IMR-90 (cell line): Measurements from ENCODE around the gene SYNGR3. TPM values are rescaled to one million over a fixed set of nuclear protein-coding genes. Genes with fewer than 3 reads are reported as not detected.
"Not testable (repeated sequence)": the region's sequence is repeated elsewhere in the genome, so short reads cannot be mapped to it uniquely, and the experiment has no call there.

Experiments used
- ATAC-seq: fragments of 200-7000 bp; cut with Tn5 transposase; 2 replicates; pipeline ENCODE4 v1.9.1; 2020; ENCODE audit warnings: low read depth, mild to moderate bottlenecking, moderate library complexity
- BruUV-seq: library from RNA; stranded (reverse); fragments of 400-500 nt; replicated peaks from 2 replicates; lab custom pipeline; 2021; lab: Mats Ljungman, UMichigan
- CTCF ChIA-PET: fragments of 300-600 bp; formaldehyde crosslinking; extraction: SDS; loops from one replicate; lab custom pipeline; 2021; ENCODE audit warnings: antibody characterized with exemption; lab: Yijun Ruan, JAX
- POLR2A ChIA-PET: fragments of 300-600 bp; sonication (Branson Sonifier 250); formaldehyde crosslinking; loops from one replicate; lab custom pipeline; 2022; ENCODE audit warnings: antibody characterized with exemption; ENCODE audit not compliant: unreplicated experiment; lab: Charles Lee
- DNase-seq: peaks from one replicate; pipeline ENCODE4 v3.0.0; 2013
- H2AFZ ChIP-seq: replicated peaks from 2 replicates; pipeline ENCODE3; 2013; ENCODE audit warnings: low read length, mild to moderate bottlenecking; ENCODE audit not compliant: poor library complexity
- H2AK5ac ChIP-seq: 2 replicates; pipeline ENCODE4 v1.6.1; 2013; ENCODE audit warnings: low read depth, low read length, inconsistent platforms
- H2AK9ac ChIP-seq: replicated peaks from 2 replicates; pipeline ENCODE3; 2013; ENCODE audit warnings: mild to moderate bottlenecking, low read depth, low read length, moderate library complexity; ENCODE audit not compliant: poor library complexity
- H2BK120ac ChIP-seq: 2 replicates; pipeline ENCODE4 v1.6.1; 2013; ENCODE audit warnings: low read depth, low read length, inconsistent platforms
- H2BK15ac ChIP-seq: 3 replicates; pipeline ENCODE4 v1.6.1; 2013; ENCODE audit warnings: low read depth, low read length, inconsistent platforms
- H2BK20ac ChIP-seq: 2 replicates; pipeline ENCODE4 v1.6.1; 2013; ENCODE audit warnings: low read depth, mild to moderate bottlenecking, inconsistent platforms, low read length, moderate library complexity
- H2BK5ac ChIP-seq: 2 replicates; pipeline ENCODE4 v1.6.1; 2013; ENCODE audit warnings: mild to moderate bottlenecking, low read depth, low read length, inconsistent platforms; ENCODE audit not compliant: poor library complexity, severe bottlenecking
- H3K14ac ChIP-seq: replicated peaks from 2 replicates; pipeline ENCODE4 v1.6.1; 2013; ENCODE audit warnings: low read depth, low read length, inconsistent platforms
- H3K18ac ChIP-seq: 2 replicates; pipeline ENCODE4 v1.6.1; 2013; ENCODE audit warnings: low read depth, low read length, control low read depth
- H3K23ac ChIP-seq: 2 replicates; pipeline ENCODE4 v1.6.1; 2013; ENCODE audit warnings: low read depth, low read length, inconsistent platforms
- H3K27ac ChIP-seq: 2 replicates; pipeline ENCODE4 v1.5.1; 2013; ENCODE audit warnings: mild to moderate bottlenecking, control low read depth, low read length; ENCODE audit not compliant: insufficient read depth
- H3K27me3 ChIP-seq: 2 replicates; pipeline ENCODE4 v1.6.1; 2013; ENCODE audit warnings: low read length; ENCODE audit not compliant: control insufficient read depth, insufficient read depth
- H3K36me3 ChIP-seq: 2 replicates; pipeline ENCODE4 v1.6.1; 2013; ENCODE audit warnings: low read length, mixed read lengths; ENCODE audit not compliant: control insufficient read depth, insufficient read depth
- H3K4ac ChIP-seq: 2 replicates; pipeline ENCODE4 v1.6.1; 2013; ENCODE audit warnings: low read depth, low read length, inconsistent platforms
- H3K4me1 ChIP-seq: 2 replicates; pipeline ENCODE4 v1.6.1; 2013; ENCODE audit warnings: low read length, mixed read lengths; ENCODE audit not compliant: control insufficient read depth, insufficient read depth
- H3K4me2 ChIP-seq: 2 replicates; pipeline ENCODE4 v1.6.1; 2013; ENCODE audit warnings: low read depth, mild to moderate bottlenecking, control low read depth, low read length, moderate library complexity
- H3K4me3 ChIP-seq: 2 replicates; pipeline ENCODE4 v1.5.1; 2013; ENCODE audit warnings: low read depth, mild to moderate bottlenecking, control low read depth, low read length, moderate library complexity; ENCODE audit not compliant: insufficient read depth
- H3K56ac ChIP-seq: 2 replicates; pipeline ENCODE4 v1.6.1; 2013; ENCODE audit warnings: low read length, inconsistent platforms; ENCODE audit not compliant: insufficient read depth; ENCODE audit errors: extremely low read depth
- H3K79me1 ChIP-seq, 2 experiments: 2 replicates each; pipeline ENCODE4 v1.6.1; 2013; ENCODE audit warnings: low read length in 2 of 2, inconsistent platforms in 1 of 2, low read depth in 1 of 2
- H3K9ac ChIP-seq: 2 replicates; pipeline ENCODE4 v1.6.1; 2013; ENCODE audit warnings: low read depth, low read length, control low read depth
- H3K9me1 ChIP-seq: 2 replicates; pipeline ENCODE4 v1.6.1; 2013; ENCODE audit warnings: low read length, inconsistent platforms; ENCODE audit not compliant: insufficient read depth
- H3K9me3 ChIP-seq: 2 replicates; pipeline ENCODE4 v1.6.1; 2013; ENCODE audit warnings: low read length; ENCODE audit not compliant: control insufficient read depth, insufficient read depth
- H4K20me1 ChIP-seq: 2 replicates; pipeline ENCODE4 v1.6.1; 2013; ENCODE audit warnings: low read length, inconsistent platforms; ENCODE audit not compliant: insufficient read depth
- H4K5ac ChIP-seq: 2 replicates; pipeline ENCODE4 v1.6.1; 2013; ENCODE audit warnings: mild to moderate bottlenecking, low read depth, low read length, control low read depth
- H4K8ac ChIP-seq, 2 experiments: 2 replicates each; pipeline ENCODE4 v1.6.1; 2013; ENCODE audit warnings: low read depth in 2 of 2, low read length in 2 of 2, control low read depth in 1 of 2, inconsistent platforms in 1 of 2
- H4K91ac ChIP-seq: 2 replicates; pipeline ENCODE4 v1.6.1; 2013; ENCODE audit warnings: low read depth, low read length, inconsistent platforms; ENCODE audit not compliant: insufficient read depth
- WGBS, 2 experiments: methylation state at CpG; one replicate each; pipeline versions ENCODE4 v1.1.5 to v1.1.7; 2013; ENCODE audit warnings: missing lambda C conversion rate in 2 of 2; ENCODE audit not compliant: insufficient read length in 1 of 2; ENCODE audit errors: extremely low coverage in 2 of 2; 5-methylcytosine and 5-hydroxymethylcytosine counted together
- dilution Hi-C: fragments of 300-500 bp; cut with HindIII; formaldehyde crosslinking; loops from one replicate; pipeline ENCODE4 v1.14.3; 2018; ENCODE audit warnings: low sequenced_read_pairs; ENCODE audit not compliant: unreplicated experiment
- in situ Hi-C: fragments of 300-500 bp; cut with MboI; formaldehyde crosslinking; loops from 3 replicates; pipeline ENCODE4 v1.14.3; 2019; ENCODE audit warnings: low sequenced_read_pairs, inconsistent platforms, mixed read lengths
- intact Hi-C: fragments of 100-400 bp; cut with micrococcal nuclease; formaldehyde crosslinking; loops from 2 replicates; pipeline ENCODE4 v1.10.0; 2022
- polyA plus RNA-seq, 3 experiments: library from polyadenylated mRNA; depleted of rRNA; stranded (reverse); fragments of >200 nt; gene quantifications; 2 replicates each; pipeline ENCODE4 v1.2.3, GENCODE V29; 2012; ENCODE audit warnings: low replicate concordance in 1 of 3
- total RNA-seq: library from RNA; depleted of rRNA; stranded (reverse); fragments of >200 nt; gene quantifications from 2 replicates; pipeline ENCODE4 v1.2.3, GENCODE V29; 2012

SYNGR3 gene
- total and polyA plus RNA-seq, 2 of the 4 experiments (the other 2 are of a cell fraction): 1.8 to 5.8 TPM

DNA sequence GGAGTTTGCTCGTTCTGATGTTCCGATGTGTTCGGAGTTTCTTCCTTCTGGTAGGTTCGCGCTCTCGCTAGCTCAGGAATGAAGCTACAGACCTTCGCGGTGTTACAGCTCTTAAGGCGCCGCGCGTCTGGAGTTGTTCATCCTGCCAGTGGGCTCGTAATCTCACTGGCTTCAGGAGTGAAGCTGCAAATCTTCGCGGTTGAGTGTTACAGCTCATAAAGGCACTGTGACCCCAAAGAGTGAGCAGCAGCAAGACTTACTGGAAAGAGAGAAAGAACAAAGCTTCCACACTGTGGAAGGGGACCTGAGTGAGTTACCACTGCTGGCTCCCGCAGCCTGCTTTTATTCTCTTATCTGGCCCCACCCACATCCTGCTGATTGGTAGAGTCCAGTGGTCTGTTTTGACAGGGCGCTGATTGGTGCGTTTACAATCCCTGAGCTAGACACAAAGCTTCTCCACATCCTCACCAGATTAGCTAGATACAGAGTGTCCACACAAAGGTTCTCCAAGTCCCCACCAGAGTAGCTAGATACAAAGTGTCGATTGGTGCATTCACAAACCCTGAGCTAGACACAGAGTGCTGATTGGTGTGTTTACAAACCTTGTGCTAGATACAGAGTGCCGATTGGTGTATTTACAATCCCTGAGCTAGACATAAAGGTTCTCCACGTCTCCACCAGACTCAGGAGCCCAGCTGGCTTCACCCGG lies 32.2 kb upstream of the SYNGR3 start:
- H3K27ac ChIP-seq, H2AFZ ChIP-seq, H2BK20ac ChIP-seq, H3K4ac ChIP-seq, H3K56ac ChIP-seq, H3K9me3 ChIP-seq, intact Hi-C loops, ATAC-seq, DNase-seq, H2AK5ac ChIP-seq, H2BK120ac ChIP-seq, in situ Hi-C loops, H3K23ac ChIP-seq, H3K9me1 ChIP-seq, H3K4me1 ChIP-seq, CTCF ChIA-PET, H3K4me2 ChIP-seq, dilution Hi-C loops, POLR2A ChIA-PET, H4K91ac ChIP-seq, H3K18ac ChIP-seq, H2BK5ac ChIP-seq, H4K8ac ChIP-seq, H3K14ac ChIP-seq, H3K9ac ChIP-seq, BruUV-seq, H3K27me3 ChIP-seq, H3K4me3 ChIP-seq, H4K5ac ChIP-seq, H2BK15ac ChIP-seq, H2AK9ac ChIP-seq: not testable (repeated sequence)
- Histone ChIP-seq H4K20me1 (peaks cover 23% of the 10 kb centered on the region), H3K79me1 (peaks cover 3 to 20% of the 10 kb centered on the region in 2 experiments; a peak in 3 of 4 replicates), H3K36me3 (peaks cover 14% of the 10 kb centered on the region)
- 80% methylated on average over 10 of the region's 22 CpGs; no CpG with 5 or more reads in 1 of the 2 experiments for WGBS, 2 experiments

DNA sequence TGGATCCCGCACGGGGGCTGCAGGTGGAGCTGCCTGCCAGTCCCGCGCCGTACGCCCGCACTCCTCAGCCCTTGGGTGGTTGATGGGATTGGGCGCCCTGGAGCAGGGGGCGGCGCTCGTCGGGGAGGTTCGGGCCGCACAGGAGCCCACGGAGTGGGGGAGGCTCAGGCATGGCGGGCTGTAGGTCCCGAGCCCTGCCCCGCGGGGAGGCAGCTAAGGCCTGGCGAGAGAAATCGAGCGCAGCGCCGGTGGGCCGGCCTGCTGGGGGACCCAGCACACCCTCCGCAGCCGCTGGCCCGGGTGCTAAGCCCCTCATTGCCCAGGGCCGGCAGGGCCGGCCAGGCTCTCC lies 31.7 kb upstream of the SYNGR3 start:
- BruUV-seq, dilution Hi-C loops, H2AFZ ChIP-seq: not testable (repeated sequence)

More for the DNA sequence above, 31.7 kb upstream of the SYNGR3 start:
- DNase-seq, H3K18ac ChIP-seq, H2BK5ac ChIP-seq, H2BK20ac ChIP-seq, CTCF ChIA-PET, H3K56ac ChIP-seq, H3K4me1 ChIP-seq, H3K27me3 ChIP-seq, H2AK5ac ChIP-seq, H2AK9ac ChIP-seq, POLR2A ChIA-PET, in situ Hi-C loops, H3K9me1 ChIP-seq, H2BK120ac ChIP-seq, H3K14ac ChIP-seq, ATAC-seq, H4K5ac ChIP-seq, H3K4me3 ChIP-seq, H4K91ac ChIP-seq, H3K23ac ChIP-seq, intact Hi-C loops, H3K27ac ChIP-seq, H3K9ac ChIP-seq, H3K4ac ChIP-seq, H2BK15ac ChIP-seq, H3K4me2 ChIP-seq, H3K9me3 ChIP-seq, H4K8ac ChIP-seq: not testable (repeated sequence)
- 84% methylated on average over 14 of the region's 30 CpGs; no CpG with 5 or more reads in 1 of the 2 experiments for WGBS, 2 experiments
- H3K79me1 ChIP-seq: peaks cover 3 to 24% of the 10 kb centered on the region in 2 experiments; a peak in 3 of 4 replicates
- H4K20me1 ChIP-seq: peaks cover 28% of the 10 kb centered on the region
- peaks cover 18% of the 10 kb centered on the region for H3K36me3 ChIP-seq
